ENCODE results near the gene NAP1L1.

- TF ChIP-seq CTCF (IDR thresholded peaks at IDR 0.05) (no peak), POLR2A (IDR thresholded peaks at IDR 0.05) (no peak), POLR2AphosphoS5 (IDR thresholded peaks at IDR 0.05) (no peak)
Measured at GRCh38 chr12:76080729-76081415, 3.6 kb downstream of the NAP1L1 start.

Data from transverse colon (tissue), 4 donors.